Measurements from ENCODE around the gene CDH15. TPM values are rescaled to one million over a fixed set of nuclear protein-coding genes. Genes with fewer than 3 reads are reported as not detected.

CDH15 gene
- total and polyA plus RNA-seq, 2 of the 13 experiments (the other 11 are each of a cell fraction or from before 2014, with no cell fraction given) = 0.74 to 2.2 TPM

DNA sequence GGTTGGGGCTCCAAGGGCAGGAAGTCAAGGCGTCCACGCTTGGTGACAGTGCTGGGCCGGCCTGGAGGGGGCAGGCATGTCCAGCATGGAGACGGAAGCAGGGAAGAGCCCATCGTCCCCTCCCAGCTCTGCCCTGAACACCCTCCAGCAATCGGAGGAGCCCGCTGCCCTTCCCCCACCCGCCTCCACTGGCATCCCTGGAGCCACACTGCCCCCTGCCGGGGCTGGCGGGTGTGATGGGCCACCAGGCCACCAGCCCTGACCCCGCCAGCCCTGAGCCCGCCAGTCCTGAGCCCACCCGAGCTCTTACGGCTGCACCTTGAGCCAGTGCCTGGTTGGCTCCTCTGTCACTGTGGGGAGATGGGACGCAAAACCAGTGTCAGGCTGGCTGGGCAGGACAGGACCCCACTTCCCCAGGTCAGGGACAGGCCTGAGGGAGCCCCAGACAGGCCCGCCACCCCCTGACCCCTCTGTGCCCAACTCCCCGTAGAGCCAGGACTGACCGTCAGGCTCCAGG, 4.1 kb upstream of the CDH15 start (continued):
- TF ChIP-seq ZNF350 (CRISPR knock-in tag; IDR thresholded peaks at IDR 0.05; ENCODE audit: borderline replicate concordance, low read depth) (peak; percentile 96), ZNF124 (CRISPR knock-in tag; IDR thresholded peaks at IDR 0.05) (peak; percentile 78; the same call in 1 of the 2 replicates), DPF2 (CRISPR knock-in tag; IDR thresholded peaks at IDR 0.05; ENCODE audit: borderline replicate concordance, low read depth) (peak; percentile 32; the same call in 1 of the 2 replicates), ZNF614 (CRISPR knock-in tag; IDR thresholded peaks at IDR 0.05; ENCODE audit: borderline replicate concordance) (peak; percentile 94; the same call in 1 of the 2 replicates), ONECUT2 (CRISPR knock-in tag; IDR thresholded peaks at IDR 0.05) (no peak), ZNF556 (CRISPR knock-in tag; IDR thresholded peaks at IDR 0.05; ENCODE audit: borderline replicate concordance) (peak; percentile 91; the same call in 1 of the 2 replicates), SMARCC2 (IDR thresholded peaks at IDR 0.05) (no peak), ZFP36L1 (CRISPR knock-in tag; IDR thresholded peaks at IDR 0.05) (no peak), HOXA3 (CRISPR knock-in tag; IDR thresholded peaks at IDR 0.05) (peak; percentile 81; the same call in 1 of the 2 replicates), REXO4 (CRISPR knock-in tag; IDR thresholded peaks at IDR 0.05; ENCODE audit: borderline replicate concordance) (no peak), ZNF274 (CRISPR knock-in tag; IDR thresholded peaks at IDR 0.05) (peak; percentile 85), FOXA1 (IDR thresholded peaks at IDR 0.05) (no peak), FOXA1 (CRISPR knock-in tag; IDR thresholded peaks at IDR 0.05) (peak; percentile 54), MAZ (IDR thresholded peaks at IDR 0.05; ENCODE audit: borderline replicate concordance, low read depth, low read length) (peak; percentile 94), MAZ (CRISPR knock-in tag; IDR thresholded peaks at IDR 0.05; ENCODE audit: low read depth) (peak; percentile 99), FOSL1 (CRISPR knock-in tag; IDR thresholded peaks at IDR 0.05; ENCODE audit: borderline replicate concordance) (no peak), ZNF253 (CRISPR knock-in tag; IDR thresholded peaks at IDR 0.05; ENCODE audit: borderline replicate concordance) (0 out of 2 replicates have a peak, but pooled peaks have one; percentile 32), ZSCAN31 (CRISPR knock-in tag; IDR thresholded peaks at IDR 0.05; ENCODE audit: low read depth) (peak; percentile 59; the same call in 1 of the 2 replicates)
- TF ChIP-seq, protein P1, sequence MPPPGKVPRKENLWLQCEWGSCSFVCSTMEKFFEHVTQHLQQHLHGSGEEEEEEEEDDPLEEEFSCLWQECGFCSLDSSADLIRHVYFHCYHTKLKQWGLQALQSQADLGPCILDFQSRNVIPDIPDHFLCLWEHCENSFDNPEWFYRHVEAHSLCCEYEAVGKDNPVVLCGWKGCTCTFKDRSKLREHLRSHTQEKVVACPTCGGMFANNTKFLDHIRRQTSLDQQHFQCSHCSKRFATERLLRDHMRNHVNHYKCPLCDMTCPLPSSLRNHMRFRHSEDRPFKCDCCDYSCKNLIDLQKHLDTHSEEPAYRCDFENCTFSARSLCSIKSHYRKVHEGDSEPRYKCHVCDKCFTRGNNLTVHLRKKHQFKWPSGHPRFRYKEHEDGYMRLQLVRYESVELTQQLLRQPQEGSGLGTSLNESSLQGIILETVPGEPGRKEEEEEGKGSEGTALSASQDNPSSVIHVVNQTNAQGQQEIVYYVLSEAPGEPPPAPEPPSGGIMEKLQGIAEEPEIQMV (CRISPR knock-in tag; IDR thresholded peaks at IDR 0.05; ENCODE audit: low read depth) = 0 out of 2 replicates have a peak, but pooled peaks have one; percentile 87
- TF ChIP-seq, protein P2, sequence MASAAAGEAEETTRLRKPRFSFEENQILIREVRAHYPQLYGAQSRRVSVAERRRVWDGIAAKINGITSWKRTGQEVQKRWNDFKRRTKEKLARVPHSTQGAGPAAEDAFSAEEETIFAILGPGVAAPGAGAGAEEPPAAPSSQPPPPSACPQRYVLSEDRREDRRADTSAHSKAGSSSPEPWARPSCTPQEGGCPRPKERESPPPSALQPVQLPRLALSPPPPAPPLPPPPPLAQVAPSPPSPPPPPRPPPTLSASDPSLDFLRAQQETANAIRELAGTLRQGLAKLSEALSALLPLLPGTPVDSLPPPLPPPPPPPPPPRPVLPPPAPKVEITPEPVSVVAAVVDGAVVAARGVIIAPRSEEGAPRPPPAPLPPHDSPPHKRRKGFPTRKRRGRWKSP (CRISPR knock-in tag; IDR thresholded peaks at IDR 0.05) = no peak
- TF ChIP-seq, protein P3, sequence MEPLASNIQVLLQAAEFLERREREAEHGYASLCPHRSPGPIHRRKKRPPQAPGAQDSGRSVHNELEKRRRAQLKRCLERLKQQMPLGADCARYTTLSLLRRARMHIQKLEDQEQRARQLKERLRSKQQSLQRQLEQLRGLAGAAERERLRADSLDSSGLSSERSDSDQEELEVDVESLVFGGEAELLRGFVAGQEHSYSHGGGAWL (CRISPR knock-in tag; IDR thresholded peaks at IDR 0.05) = peak; percentile 67; the same call in 1 of the 2 replicates
- TF ChIP-seq, protein P4, sequence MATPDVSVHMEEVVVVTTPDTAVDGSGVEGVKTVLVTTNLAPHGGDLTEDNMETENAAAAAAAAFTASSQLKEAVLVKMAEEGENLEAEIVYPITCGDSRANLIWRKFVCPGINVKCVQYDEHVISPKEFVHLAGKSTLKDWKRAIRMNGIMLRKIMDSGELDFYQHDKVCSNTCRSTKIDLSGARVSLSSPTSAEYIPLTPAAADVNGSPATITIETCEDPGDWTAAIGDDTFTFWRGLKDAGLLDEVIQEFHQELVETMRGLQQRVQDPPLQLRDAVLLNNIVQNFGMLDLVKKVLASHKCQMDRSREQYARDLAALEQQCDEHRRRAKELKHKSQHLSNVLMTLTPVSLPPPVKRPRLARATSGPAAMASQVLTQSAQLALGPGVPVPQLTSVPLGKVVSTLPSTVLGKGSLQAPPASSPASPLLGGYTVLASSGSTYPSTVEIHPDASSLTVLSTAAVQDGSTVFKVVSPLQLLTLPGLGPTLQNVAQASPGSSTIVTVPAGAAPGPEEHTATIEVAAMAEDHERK (CRISPR knock-in tag; IDR thresholded peaks at IDR 0.05; ENCODE audit: low read depth) = no peak
- TF ChIP-seq, protein P5, sequence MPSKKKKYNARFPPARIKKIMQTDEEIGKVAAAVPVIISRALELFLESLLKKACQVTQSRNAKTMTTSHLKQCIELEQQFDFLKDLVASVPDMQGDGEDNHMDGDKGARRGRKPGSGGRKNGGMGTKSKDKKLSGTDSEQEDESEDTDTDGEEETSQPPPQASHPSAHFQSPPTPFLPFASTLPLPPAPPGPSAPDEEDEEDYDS (CRISPR knock-in tag; IDR thresholded peaks at IDR 0.05) = peak; percentile 53
